22Rv1 (cell line): Measurements from ENCODE around the gene GRIK4.

Experiments used
- H3K27ac ChIP-seq: fragments of 450-650 bp; 2 replicates; pipeline ENCODE4 v1.5.1; 2017
- ZFX ChIP-seq: fragments of 450-650 bp; IDR thresholded peaks from 2 replicates; pipeline ENCODE4 v1.6.1; 2017; ENCODE audit warnings: antibody characterized with exemption, borderline replicate concordance
- TF ChIP-seq, protein P1 (sequence below): fragments of 450-650 bp; IDR thresholded peaks from 2 replicates; pipeline ENCODE4 v1.5.1; 2017; ENCODE audit warnings: mild to moderate bottlenecking

The GRIK4 gene

DNA sequence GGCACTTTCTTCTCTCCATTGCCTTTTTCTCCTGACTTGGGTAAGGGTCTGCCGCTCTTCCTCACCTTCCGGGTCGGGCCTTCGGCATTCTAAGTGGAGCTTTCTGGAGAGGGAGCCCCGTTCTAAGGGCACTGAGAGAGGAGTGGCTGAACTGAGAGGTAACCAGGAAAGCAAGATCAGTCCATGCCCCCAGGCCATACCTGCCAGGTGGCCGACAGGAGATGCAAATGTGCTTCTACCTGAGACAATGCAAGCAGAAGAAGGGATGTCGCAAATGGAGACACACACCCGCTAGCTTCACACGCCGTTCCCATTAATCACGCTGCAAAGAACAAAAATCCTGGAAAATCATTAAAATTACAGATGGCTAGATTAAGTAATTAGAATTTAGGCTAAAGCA lies 356.0 kb downstream of the GRIK4 start:
- no peak overlapping the region for H3K27ac ChIP-seq
- no peak for TF ChIP-seq ZFX
- TF ChIP-seq, protein P1, sequence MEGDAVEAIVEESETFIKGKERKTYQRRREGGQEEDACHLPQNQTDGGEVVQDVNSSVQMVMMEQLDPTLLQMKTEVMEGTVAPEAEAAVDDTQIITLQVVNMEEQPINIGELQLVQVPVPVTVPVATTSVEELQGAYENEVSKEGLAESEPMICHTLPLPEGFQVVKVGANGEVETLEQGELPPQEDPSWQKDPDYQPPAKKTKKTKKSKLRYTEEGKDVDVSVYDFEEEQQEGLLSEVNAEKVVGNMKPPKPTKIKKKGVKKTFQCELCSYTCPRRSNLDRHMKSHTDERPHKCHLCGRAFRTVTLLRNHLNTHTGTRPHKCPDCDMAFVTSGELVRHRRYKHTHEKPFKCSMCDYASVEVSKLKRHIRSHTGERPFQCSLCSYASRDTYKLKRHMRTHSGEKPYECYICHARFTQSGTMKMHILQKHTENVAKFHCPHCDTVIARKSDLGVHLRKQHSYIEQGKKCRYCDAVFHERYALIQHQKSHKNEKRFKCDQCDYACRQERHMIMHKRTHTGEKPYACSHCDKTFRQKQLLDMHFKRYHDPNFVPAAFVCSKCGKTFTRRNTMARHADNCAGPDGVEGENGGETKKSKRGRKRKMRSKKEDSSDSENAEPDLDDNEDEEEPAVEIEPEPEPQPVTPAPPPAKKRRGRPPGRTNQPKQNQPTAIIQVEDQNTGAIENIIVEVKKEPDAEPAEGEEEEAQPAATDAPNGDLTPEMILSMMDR, result no peak

DNA sequence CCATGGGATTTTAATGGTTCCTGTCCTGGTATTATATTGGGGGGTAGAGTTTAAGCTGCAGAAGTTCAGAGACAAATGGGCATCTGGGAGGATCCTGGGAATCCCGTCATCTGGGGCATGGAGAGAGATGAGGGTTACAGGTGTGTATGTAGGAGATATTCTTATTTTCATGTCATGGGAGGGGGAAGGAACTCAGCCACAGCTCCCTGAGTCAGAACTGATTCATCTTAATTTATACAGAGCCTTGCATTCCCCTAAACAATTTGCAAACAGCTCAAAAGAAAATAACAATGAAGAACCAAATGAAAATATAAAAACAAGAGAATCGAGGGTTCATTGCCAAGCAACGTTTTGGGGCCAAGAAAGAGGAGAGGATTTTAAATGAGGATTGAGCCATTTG lies 356.4 kb downstream of the GRIK4 start:
- TF ChIP-seq, protein P1, result no peak
- no peak for TF ChIP-seq ZFX
- no peak overlapping the region for H3K27ac ChIP-seq

DNA sequence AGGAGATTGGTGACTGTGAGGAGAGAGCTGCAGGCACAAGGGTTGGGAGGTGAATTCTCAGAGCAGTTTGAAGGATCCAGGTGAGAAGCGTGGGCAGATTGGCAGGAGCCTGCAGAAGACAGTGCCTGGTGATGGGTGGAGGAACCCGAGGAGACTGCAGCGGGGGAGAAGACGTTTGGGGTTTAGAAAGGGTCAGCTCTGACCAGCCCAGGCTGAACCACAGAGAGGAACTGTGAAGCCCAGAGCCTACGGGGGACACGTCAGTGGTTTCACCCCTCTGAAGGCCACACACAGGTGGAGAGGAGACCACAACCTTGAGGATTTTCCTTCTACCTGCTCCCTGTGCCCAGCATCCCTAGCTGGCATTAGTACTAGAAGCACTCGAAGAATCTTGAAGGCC lies 357.5 kb downstream of the GRIK4 start:
- no peak for TF ChIP-seq ZFX
- TF ChIP-seq, protein P1, result no peak

DNA sequence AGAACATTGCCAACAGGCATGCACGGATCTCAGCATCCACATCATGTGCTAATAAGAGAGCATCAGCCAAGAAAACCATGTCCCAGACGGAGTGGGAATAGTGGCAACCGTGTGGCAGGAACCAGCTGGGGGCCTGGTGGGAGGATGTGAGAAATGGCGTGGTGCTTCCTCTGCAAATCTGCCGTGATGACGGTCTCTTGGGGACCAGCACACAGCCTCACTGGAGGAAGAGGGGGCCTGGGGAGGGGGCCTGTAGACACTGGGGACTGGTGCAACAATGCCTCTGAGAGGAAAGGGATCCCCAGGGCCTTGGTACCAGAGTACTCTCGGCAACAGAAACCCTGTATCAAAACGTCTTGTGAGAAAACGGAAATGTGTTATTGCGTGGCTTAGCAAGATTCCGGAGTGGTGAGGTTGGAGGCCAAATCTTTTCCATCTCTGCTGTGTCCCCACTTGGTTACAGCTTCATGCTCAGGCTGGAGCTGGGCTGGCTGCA lies 358.0 kb downstream of the GRIK4 start:
- no peak overlapping the region for H3K27ac ChIP-seq
- TF ChIP-seq ZFX, result no peak
- TF ChIP-seq, protein P1, result no peak

More for the DNA sequence above, 357.5 kb downstream of the GRIK4 start:
- no peak overlapping the region for H3K27ac ChIP-seq

DNA sequence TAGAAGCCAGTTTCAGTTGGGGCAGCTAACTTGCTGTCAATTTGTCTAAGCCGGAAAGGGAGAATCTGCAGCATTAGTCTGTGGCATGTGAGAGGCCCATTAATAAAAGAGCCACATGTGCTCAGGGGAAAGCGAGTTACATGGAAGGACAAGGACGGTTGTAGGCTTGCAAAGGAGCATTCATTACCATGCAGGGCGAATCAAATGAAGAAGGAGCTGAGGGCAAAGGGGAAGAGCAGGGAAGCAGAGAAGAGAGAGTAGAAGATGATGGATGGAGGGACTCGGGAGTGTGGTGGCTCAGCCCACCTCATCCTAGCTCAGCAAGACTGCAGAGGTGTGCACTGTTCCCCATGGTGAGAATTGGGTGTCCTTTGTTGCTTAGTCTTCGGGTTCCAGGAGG lies 359.6 kb downstream of the GRIK4 start:
- H3K27ac ChIP-seq, result no peak overlapping the region
- TF ChIP-seq, protein P1, result no peak
- TF ChIP-seq ZFX, result no peak

DNA sequence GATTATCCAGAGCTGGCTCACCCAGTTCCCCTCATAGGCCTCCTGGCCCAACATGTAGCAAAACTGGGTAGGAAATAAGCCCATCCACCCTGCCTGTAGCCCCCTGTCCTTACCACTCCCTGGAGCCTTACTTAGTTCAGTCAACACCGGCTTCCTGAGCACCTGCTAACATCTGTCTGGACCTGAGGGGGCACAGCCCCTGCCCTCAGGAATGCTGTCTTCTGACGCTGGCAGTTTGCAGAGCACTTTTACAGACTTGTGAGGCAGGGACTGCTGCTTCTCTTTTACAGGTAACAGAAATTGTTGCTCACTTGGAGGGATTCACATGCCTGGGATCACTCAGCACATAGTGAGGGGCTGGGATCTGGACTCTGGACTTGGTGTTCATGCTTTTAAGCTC lies 360.4 kb downstream of the GRIK4 start:
- no peak overlapping the region for H3K27ac ChIP-seq
- no peak for TF ChIP-seq ZFX
- TF ChIP-seq, protein P1, result no peak

DNA sequence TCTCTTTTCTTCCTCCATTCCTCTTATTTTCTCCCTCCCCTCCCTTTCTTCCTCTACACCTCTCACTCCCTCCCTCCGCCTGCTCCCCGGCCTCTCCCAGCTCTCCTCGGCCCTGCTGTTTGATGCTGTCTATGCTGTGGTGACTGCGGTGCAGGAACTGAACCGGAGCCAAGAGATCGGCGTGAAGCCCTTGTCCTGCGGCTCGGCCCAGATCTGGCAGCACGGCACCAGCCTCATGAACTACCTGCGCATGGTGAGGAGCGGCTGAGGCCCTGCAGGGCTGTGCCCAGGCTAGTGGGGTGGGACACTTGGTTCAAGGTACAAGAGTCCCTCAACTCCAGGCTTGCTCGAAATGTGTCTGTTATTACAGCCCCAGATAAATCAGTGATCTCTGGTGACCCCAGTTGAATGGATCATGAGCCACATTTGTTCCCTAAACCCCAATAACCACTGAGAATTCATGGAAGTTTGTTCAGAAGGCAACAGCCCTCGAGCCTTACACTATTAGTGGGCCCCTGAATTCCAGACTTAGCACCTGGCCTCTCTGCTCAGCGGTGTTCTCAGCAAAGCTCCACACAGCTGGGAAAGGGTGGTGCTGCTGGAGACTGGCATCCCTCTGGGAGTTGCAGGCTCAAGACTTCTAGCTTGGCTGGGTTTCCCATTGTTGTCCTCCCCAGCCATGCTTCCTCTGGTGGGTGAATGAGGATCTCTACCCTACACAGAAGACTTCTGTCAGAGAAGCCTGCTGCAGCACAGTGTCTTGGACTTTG lies 362.6 kb downstream of the GRIK4 start:
- TF ChIP-seq ZFX, result no peak
- TF ChIP-seq, protein P1, result no peak
- no peak overlapping the region for H3K27ac ChIP-seq
